Measurements from ENCODE around the gene UFSP2. TPM values are rescaled to one million over a fixed set of nuclear protein-coding genes. Genes with fewer than 3 reads are reported as not detected.

UFSP2 gene
- total RNA-seq, 1 donor from 2014 or later, result 27.5 TPM

- Mint-ChIP-seq H3K36me3 (ENCODE audit: low read depth, unreplicated experiment) (peaks cover 18% of the 10 kb centered on the region), H3K27me3 (ENCODE audit: low read depth, unreplicated experiment) (no peaks in the 10 kb centered on the region), H3K9me3 (ENCODE audit: unreplicated experiment) (peaks cover 3% of the 10 kb centered on the region), H3K4me3 (ENCODE audit: unreplicated experiment) (no peak overlapping the region), H3K27ac (ENCODE audit: unreplicated experiment) (no peak overlapping the region), H3K4me1 (ENCODE audit: low read depth, unreplicated experiment) (peaks cover 3% of the 10 kb centered on the region)
- FAIRE-seq, result no peak
- H3K9me3 ChIP-seq (ENCODE audit: insufficient read depth, low read depth, low read length), result no peaks in the 10 kb centered on the region
- no peak overlapping the region for H3K27ac ChIP-seq (ENCODE audit: low read depth, low read length)
- no peak overlapping the region for H2AFZ ChIP-seq (ENCODE audit: low read depth, low read length)
- H3K4me3 ChIP-seq (ENCODE audit: insufficient read depth, low read depth, low read length), result no peak overlapping the region
- DNase-seq (ENCODE audit: low read depth), result no peak
- no peak overlapping the region for H3K9ac ChIP-seq (ENCODE audit: low read length)
- no peaks in the 10 kb centered on the region for H3K27me3 ChIP-seq (ENCODE audit: insufficient read depth, low read length)
- no peaks in the 10 kb centered on the region for H3K36me3 ChIP-seq (ENCODE audit: insufficient read depth, low read length)
- no peaks in the 10 kb centered on the region for H3K4me1 ChIP-seq (ENCODE audit: insufficient read depth, low read length)
- TF ChIP-seq CTCF (IDR thresholded peaks at IDR 0.05; ENCODE audit: insufficient read depth, low read depth, low read length) (no peak), EZH2 (IDR thresholded peaks at IDR 0.05; ENCODE audit: insufficient read depth, low read length) (no peak)
- no peaks in the 10 kb centered on the region for H4K20me1 ChIP-seq (ENCODE audit: insufficient read depth, low read length)
- no peak overlapping the region for H3K4me2 ChIP-seq (ENCODE audit: low read length)
- no peaks in the 10 kb centered on the region for H3K79me2 ChIP-seq (ENCODE audit: insufficient read depth, low read length)
Measured at GRCh38 chr4:185382754-185383153, 43.0 kb downstream of the UFSP2 start.

GRCh38 chr4:185381288-185382196, 44.2 kb downstream of the UFSP2 start:
- H2AFZ ChIP-seq (ENCODE audit: low read depth, low read length), result no peak overlapping the region
- DNase-seq (ENCODE audit: low read depth) (peak; percentile 26), FAIRE-seq (no peak)
- TF ChIP-seq EZH2 (IDR thresholded peaks at IDR 0.05; ENCODE audit: insufficient read depth, low read length), result no peak
- no peak overlapping the region for H3K4me3 ChIP-seq (ENCODE audit: insufficient read depth, low read depth, low read length)
- H3K9me3 Mint-ChIP-seq (ENCODE audit: unreplicated experiment), result peaks cover 3% of the 10 kb centered on the region
- peaks cover 22% of the 10 kb centered on the region for H3K36me3 Mint-ChIP-seq (ENCODE audit: low read depth, unreplicated experiment)
- H3K9ac ChIP-seq (ENCODE audit: low read length), result no peak overlapping the region
- no peaks in the 10 kb centered on the region for H3K79me2 ChIP-seq (ENCODE audit: insufficient read depth, low read length)
- H3K27ac ChIP-seq (ENCODE audit: low read depth, low read length), result no peak overlapping the region
- no peak overlapping the region for H3K4me3 Mint-ChIP-seq (ENCODE audit: unreplicated experiment)
- H3K36me3 ChIP-seq (ENCODE audit: insufficient read depth, low read length), result no peaks in the 10 kb centered on the region
- no peaks in the 10 kb centered on the region for H3K4me1 ChIP-seq (ENCODE audit: insufficient read depth, low read length)
- no peak overlapping the region for H3K4me2 ChIP-seq (ENCODE audit: low read length)
- peaks cover 3% of the 10 kb centered on the region for H3K4me1 Mint-ChIP-seq (ENCODE audit: low read depth, unreplicated experiment)
- H3K27ac Mint-ChIP-seq (ENCODE audit: unreplicated experiment), result no peak overlapping the region
- no peaks in the 10 kb centered on the region for H4K20me1 ChIP-seq (ENCODE audit: insufficient read depth, low read length)
- H3K27me3 Mint-ChIP-seq (ENCODE audit: low read depth, unreplicated experiment), result no peaks in the 10 kb centered on the region
- H3K27me3 ChIP-seq (ENCODE audit: insufficient read depth, low read length), result no peaks in the 10 kb centered on the region
- H3K9me3 ChIP-seq (ENCODE audit: insufficient read depth, low read depth, low read length), result no peaks in the 10 kb centered on the region

- H3K4me1 ChIP-seq (ENCODE audit: insufficient read depth, low read length), result no peaks in the 10 kb centered on the region
- FAIRE-seq (no peak), DNase-seq (ENCODE audit: low read depth) (no peak)
- H3K4me3 ChIP-seq (ENCODE audit: insufficient read depth, low read depth, low read length), result no peak overlapping the region
- Mint-ChIP-seq H3K9me3 (ENCODE audit: unreplicated experiment) (peaks cover 3% of the 10 kb centered on the region), H3K36me3 (ENCODE audit: low read depth, unreplicated experiment) (peaks cover 24% of the 10 kb centered on the region), H3K4me3 (ENCODE audit: unreplicated experiment) (no peak overlapping the region), H3K27ac (ENCODE audit: unreplicated experiment) (no peak overlapping the region), H3K27me3 (ENCODE audit: low read depth, unreplicated experiment) (no peaks in the 10 kb centered on the region), H3K4me1 (ENCODE audit: low read depth, unreplicated experiment) (peaks cover 3% of the 10 kb centered on the region)
- H3K36me3 ChIP-seq (ENCODE audit: insufficient read depth, low read length), result no peaks in the 10 kb centered on the region
- H4K20me1 ChIP-seq (ENCODE audit: insufficient read depth, low read length), result no peaks in the 10 kb centered on the region
- H3K9me3 ChIP-seq (ENCODE audit: insufficient read depth, low read depth, low read length), result no peaks in the 10 kb centered on the region
- H3K27ac ChIP-seq (ENCODE audit: low read depth, low read length), result no peak overlapping the region
- H3K9ac ChIP-seq (ENCODE audit: low read length), result no peak overlapping the region
- H2AFZ ChIP-seq (ENCODE audit: low read depth, low read length), result no peak overlapping the region
- no peaks in the 10 kb centered on the region for H3K27me3 ChIP-seq (ENCODE audit: insufficient read depth, low read length)
- H3K4me2 ChIP-seq (ENCODE audit: low read length), result no peak overlapping the region
- TF ChIP-seq EZH2 (IDR thresholded peaks at IDR 0.05; ENCODE audit: insufficient read depth, low read length) (no peak), CTCF (IDR thresholded peaks at IDR 0.05; ENCODE audit: insufficient read depth, low read depth, low read length) (no peak)
- no peaks in the 10 kb centered on the region for H3K79me2 ChIP-seq (ENCODE audit: insufficient read depth, low read length)
Measured at GRCh38 chr4:185380320-185380719, 45.4 kb downstream of the UFSP2 start.
